Measurements from ENCODE around the gene MRPL2.

- TF ChIP-seq GATA2 (IDR thresholded peaks at IDR 0.05; ENCODE audit: low read depth, low read length), result no peak
- TF ChIP-seq GATA3 (IDR thresholded peaks at IDR 0.05; ENCODE audit: low read depth, low read length), result no peak
Measured at GRCh38 chr6:43103253-43103876, 44.1 kb upstream of the MRPL2 start.
